Eye (tissue), 1 donor: ENCODE data around the gene N4BP2L2.

Experiments
- DNase-seq: peaks from one replicate; pipeline ENCODE4 v3.0.0-alpha.2; 2015

The N4BP2L2 gene

GRCh38 chr13:32528358-32528757 lies 10.2 kb downstream of the N4BP2L2 start:
- no peak for DNase-seq

DNA sequence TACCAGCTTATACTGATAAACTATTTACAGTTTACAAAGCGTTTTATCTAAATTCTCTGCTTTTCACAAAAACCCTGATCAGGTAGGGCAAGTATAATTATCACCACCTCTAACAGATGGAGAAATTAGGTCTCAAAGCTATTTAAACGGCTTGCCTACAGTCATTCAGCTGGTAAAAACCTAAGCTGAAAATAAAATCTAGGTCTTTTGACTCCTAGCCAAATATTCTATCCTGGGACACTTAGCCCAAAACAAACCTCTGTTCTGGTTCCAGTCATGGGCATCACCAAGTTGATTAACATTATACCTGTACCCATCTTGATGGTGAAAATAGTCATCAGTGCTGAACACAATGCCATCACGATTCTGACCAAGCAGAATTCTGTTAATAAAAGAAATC lies 11.4 kb downstream of the N4BP2L2 start:
- DNase-seq = no peak

DNA sequence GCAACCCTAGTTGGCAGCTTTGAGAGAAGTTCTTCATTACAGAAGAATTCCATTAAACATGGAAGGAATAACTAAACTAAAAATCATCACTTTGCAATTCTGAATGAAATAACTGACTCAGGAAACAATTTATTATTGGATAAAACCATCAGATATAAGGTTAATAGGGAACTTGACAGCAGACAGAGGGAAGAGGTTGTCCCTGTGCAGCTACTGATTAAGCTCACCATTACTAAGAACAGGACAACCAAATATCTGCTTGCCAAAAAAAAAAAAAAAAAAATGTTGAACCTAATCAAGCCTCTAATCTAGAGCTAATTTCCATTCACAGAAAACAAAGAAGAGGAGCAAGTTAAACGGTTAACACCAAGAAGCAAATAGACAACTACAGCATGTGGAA lies 12.8 kb downstream of the N4BP2L2 start:
- no peak for DNase-seq

- no peak for DNase-seq
Measured at GRCh38 chr13:32515246-32515645, 23.3 kb downstream of the N4BP2L2 start.

GRCh38 chr13:32511482-32511881 lies 27.1 kb downstream of the N4BP2L2 start:
- no peak for DNase-seq

DNA sequence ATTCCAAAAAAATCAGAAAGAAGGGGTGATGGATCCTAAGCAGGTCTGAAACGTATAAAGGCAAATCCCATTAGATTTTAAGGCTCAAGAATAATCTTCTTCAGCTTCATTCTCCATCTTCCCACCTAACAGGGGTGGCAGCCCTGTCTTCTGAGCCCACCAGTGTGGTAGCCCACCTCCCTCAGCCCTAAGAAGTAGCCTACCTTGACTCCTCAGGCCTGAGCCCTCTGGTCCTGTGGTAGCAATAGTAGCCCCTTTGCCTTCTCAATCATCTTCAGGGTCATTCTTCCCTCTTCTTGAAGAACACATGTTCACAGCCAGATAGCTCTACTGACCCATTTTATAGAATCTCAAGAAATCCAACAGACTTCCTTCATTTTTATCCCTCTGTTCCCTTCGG lies 33.7 kb downstream of the N4BP2L2 start:
- no peak for DNase-seq

DNA sequence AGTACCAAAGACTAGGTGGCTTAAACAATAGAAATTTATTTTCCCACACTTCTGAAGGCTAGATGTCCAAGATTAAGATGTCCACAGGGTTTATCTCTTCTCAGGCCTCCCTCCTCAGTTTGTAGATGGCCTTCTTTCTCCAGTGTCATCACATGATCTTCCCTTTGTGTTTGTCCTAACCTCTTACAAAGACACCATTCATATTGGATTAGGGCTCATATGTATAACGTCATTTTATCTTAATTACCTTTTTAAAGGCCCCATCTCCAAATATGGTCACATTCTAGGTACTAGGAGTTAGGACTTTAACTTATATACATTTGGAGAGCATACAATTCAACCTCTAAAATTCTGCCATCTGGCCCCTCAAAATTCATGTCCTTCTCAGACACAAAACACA lies 34.3 kb downstream of the N4BP2L2 start:
- no peak for DNase-seq

- DNase-seq = no peak
Measured at GRCh38 chr13:32503727-32504126, 34.9 kb downstream of the N4BP2L2 start.

DNA sequence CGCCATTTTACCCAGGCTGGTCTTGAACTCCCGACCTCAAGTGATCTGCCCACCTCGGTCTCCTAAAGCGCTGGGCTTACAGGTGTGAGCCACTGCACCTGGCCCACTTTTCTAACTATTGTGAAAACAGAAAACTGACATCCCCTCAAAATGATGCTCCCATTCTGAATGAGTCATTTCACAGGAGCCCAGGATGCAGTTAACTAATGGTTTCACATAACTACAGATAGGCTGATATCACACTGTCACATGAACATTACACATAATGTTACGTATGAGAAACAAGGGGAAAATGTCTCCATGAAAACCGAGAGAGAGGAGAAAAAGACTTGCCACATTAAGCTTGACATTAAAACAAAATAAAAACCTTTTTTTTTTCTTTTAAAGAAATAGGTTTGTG lies 37.5 kb downstream of the N4BP2L2 start:
- no peak for DNase-seq

- no peak for DNase-seq
Measured at GRCh38 chr13:32499538-32500210, 38.9 kb downstream of the N4BP2L2 start.

DNA sequence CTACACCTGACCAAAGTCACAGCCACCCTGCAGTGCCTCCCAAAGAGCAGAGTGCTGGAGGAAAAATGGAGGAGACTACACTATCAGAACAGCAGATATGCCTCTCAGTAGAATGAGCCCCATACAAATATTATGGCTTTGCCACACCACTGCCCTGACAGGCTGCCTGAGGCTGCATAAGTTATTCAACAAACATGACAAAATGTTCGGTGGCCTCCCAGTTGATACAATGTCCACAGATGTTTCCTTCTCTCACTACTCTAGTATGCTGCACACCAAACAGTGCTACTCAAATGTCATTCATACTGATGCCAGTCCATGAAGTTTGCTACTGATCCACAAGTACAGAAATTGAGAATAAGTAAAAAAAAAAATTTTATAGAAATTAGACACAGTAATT lies 41.0 kb downstream of the N4BP2L2 start:
- DNase-seq = no peak

- no peak for DNase-seq
Measured at GRCh38 chr13:32496599-32497160, 41.9 kb downstream of the N4BP2L2 start.

DNA sequence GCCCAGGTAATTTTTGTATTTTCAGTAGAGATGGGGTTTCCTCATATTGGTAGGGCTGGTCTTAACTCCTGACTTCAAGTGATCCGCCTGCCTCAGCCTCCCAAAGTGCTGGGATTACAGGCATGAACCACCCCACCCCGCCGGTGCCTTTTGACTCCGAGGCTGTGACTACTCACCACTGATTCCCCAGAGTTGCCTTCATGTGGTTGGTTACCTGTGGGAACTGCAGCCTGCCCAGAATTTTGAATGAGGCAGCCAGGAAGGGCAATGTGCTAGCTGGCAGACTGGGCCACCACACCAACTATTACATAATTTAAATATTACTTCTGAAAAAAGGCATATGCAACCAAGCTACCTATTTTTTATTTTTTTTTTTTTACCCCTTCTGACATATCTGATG lies 42.8 kb downstream of the N4BP2L2 start:
- DNase-seq = no peak

DNA sequence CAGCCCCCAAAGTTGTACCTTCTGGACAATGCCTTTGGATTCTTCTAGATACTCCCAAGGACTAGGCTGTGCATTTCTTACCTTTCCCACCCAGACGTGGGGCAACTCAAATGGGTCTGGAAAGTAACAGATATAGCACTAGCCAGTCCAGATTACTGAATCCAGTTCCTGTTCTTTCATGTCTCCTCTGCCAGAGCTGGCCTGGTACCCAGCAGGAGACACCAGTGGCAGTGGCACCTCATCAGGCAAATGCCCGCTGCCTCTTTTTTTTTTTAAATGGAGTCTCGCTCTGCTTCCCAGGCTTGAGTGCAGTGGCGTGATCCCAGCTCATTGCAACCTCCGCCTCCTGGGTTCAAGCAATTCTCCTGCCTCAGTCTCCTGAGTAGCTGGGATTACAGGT lies 43.2 kb downstream of the N4BP2L2 start:
- no peak for DNase-seq

GRCh38 chr13:32491028-32491427 lies 47.6 kb downstream of the N4BP2L2 start:
- DNase-seq = no peak

DNA sequence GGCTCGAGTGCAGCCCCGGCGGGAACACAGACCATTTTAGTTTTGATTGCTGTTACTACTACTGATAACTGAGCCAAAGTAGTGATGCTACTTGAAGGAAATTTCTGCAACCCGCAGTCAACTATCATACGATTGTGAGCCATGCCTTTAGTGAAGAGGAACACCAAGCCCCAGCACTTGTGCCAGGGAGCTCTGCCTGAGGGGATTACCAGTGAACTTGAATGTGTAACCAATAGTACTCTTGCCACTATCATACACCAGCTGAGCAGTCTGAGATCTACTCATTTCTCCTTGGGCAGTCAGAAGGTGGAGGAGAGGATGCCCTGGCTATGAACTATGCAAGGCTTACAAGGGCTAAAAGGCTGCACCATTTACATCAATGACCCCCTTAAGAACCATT lies 61.7 kb downstream of the N4BP2L2 start:
- no peak for DNase-seq

- no peak for DNase-seq
Measured at GRCh38 chr13:32476021-32476731, 62.4 kb downstream of the N4BP2L2 start.

GRCh38 chr13:32474999-32475792 lies 63.4 kb downstream of the N4BP2L2 start:
- DNase-seq = no peak

DNA sequence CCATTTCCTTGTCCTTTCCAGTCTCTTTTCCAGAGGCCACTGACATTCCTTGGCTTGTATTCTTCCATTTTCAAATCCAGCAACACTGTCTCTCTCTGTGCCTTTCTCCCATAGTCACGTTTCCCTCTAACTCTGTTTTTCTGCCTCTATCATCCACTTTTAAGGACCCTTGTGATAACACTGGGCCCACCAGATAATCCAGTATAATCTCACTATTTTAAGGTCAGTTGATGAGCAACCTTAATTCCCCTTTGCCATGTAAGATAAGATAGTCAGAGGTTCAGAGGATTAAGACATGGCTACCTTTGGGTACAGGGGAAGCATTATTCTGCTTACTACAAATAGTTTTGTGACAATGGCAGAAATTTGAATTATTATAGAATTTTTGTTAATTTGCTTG lies 64.9 kb downstream of the N4BP2L2 start:
- DNase-seq = no peak

DNA sequence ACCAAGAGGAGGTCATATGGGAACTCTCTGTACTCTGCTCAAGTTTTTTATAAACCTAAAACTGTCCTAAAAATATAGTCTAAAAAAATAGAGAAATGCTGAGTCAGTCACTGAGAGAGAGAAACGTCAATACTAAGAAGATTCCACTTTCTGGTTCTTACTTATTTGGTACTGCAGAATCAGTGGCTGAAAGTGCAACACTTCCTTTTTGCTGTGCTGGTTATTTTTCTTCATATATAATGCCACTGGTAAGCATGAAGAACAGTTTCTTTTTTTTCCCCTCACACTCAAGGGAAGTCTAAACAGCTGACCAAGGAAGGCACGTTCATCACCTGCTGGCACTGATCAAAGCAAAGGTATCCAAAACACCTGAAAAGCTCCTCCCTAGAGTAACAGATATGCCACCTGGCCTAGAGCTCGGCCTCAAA lies 66.4 kb downstream of the N4BP2L2 start:
- DNase-seq = no peak

GRCh38 chr13:32471187-32471922 lies 67.2 kb downstream of the N4BP2L2 start:
- DNase-seq = no peak

DNA sequence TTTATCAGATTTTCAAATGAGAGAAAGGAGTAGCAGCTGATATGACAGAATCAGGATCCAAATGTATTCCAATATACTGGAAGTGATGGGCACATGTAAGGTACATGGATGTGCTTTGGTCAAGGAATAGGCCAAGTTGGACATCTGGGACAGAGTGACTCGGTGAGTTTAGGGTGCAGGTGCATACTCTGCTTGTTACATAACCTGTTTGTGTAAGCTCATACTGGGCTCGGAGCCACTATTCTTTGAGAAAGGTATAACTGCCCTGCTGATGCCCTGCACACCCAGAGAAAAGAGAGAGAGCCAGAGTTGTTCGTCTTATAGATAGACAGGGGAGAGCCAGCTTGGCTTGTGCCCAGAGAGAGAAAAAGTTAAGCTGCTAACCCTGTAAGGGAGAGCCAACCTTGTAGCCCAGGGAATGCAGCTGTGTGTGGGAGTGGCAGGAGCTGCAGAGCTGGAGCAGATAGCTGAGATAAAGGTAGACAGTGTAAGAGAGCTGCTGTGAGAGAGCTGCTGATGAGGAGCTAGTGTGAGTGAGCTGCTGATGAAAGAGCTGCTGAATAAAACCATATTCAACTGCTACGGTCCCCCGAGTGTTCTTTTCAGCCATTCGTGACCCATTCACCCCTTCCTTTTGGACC lies 70.0 kb downstream of the N4BP2L2 start:
- DNase-seq = no peak
